Liver (tissue), 3 donors: ENCODE measurements around the gene UVSSA.
"Not testable (repeated sequence)": the region's sequence is repeated elsewhere in the genome, so short reads cannot be mapped to it uniquely, and the experiment has no call there.

ENCODE experiments used
- GABPA ChIP-seq, 2 donors: IDR thresholded peaks in 1 of 2; conservative IDR thresholded peaks in 1 of 2; 2 replicates each; pipeline ENCODE4 v1.6.1; 2016; ENCODE audit warnings: antibody characterized with exemption in 2 of 2, mild to moderate bottlenecking in 1 of 2, moderate library complexity in 1 of 2
- RAD21 ChIP-seq, 2 donors: IDR thresholded peaks; 2 replicates each; pipeline ENCODE4 v1.6.1; 2016; ENCODE audit warnings: antibody characterized with exemption in 2 of 2, mild to moderate bottlenecking in 2 of 2
- RXRA ChIP-seq, 2 donors: IDR thresholded peaks; 2 replicates each; pipeline ENCODE4 v1.6.1; 2017 to 2018; ENCODE audit warnings: antibody characterized with exemption in 2 of 2, mild to moderate bottlenecking in 1 of 2
- TAF1 ChIP-seq: conservative IDR thresholded peaks from 2 replicates; pipeline ENCODE4 v1.6.1; 2016; ENCODE audit warnings: antibody characterized with exemption, mild to moderate bottlenecking
- TF ChIP-seq, protein P1 (sequence below): fragments of 150-350 bp; IDR thresholded peaks from 2 replicates; pipeline ENCODE4 v1.5.1; 2017; ENCODE audit warnings: improper control_type of control experiment, low read depth, low read length; ENCODE audit not compliant: missing input control
- TF ChIP-seq, protein P2 (sequence below): IDR thresholded peaks from 2 replicates; pipeline ENCODE4 v1.6.1; 2016; ENCODE audit warnings: antibody characterized with exemption
- TF ChIP-seq, protein P3 (sequence below): IDR thresholded peaks from 2 replicates; pipeline ENCODE4 v1.6.1; 2016; ENCODE audit warnings: antibody characterized with exemption, mild to moderate bottlenecking
- TF ChIP-seq, protein P4 (sequence below): IDR thresholded peaks from 2 replicates; pipeline ENCODE4 v1.6.1; 2016; ENCODE audit warnings: antibody characterized with exemption
- donor health status: healthy.
- donor health status: healthy.

GRCh38 chr4:1372576-1372975, 25.6 kb downstream of the UVSSA start:
- TF ChIP-seq, protein P1, sequence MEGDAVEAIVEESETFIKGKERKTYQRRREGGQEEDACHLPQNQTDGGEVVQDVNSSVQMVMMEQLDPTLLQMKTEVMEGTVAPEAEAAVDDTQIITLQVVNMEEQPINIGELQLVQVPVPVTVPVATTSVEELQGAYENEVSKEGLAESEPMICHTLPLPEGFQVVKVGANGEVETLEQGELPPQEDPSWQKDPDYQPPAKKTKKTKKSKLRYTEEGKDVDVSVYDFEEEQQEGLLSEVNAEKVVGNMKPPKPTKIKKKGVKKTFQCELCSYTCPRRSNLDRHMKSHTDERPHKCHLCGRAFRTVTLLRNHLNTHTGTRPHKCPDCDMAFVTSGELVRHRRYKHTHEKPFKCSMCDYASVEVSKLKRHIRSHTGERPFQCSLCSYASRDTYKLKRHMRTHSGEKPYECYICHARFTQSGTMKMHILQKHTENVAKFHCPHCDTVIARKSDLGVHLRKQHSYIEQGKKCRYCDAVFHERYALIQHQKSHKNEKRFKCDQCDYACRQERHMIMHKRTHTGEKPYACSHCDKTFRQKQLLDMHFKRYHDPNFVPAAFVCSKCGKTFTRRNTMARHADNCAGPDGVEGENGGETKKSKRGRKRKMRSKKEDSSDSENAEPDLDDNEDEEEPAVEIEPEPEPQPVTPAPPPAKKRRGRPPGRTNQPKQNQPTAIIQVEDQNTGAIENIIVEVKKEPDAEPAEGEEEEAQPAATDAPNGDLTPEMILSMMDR: not testable (repeated sequence)
- TF ChIP-seq GABPA (IDR thresholded peaks at IDR 0.05 in 1 of 2, conservative IDR thresholded peaks at IDR 0.05 in 1 of 2); TAF1; RXRA (IDR thresholded peaks at IDR 0.05); RAD21 (IDR thresholded peaks at IDR 0.05): not testable (repeated sequence)
- TF ChIP-seq, protein P2, sequence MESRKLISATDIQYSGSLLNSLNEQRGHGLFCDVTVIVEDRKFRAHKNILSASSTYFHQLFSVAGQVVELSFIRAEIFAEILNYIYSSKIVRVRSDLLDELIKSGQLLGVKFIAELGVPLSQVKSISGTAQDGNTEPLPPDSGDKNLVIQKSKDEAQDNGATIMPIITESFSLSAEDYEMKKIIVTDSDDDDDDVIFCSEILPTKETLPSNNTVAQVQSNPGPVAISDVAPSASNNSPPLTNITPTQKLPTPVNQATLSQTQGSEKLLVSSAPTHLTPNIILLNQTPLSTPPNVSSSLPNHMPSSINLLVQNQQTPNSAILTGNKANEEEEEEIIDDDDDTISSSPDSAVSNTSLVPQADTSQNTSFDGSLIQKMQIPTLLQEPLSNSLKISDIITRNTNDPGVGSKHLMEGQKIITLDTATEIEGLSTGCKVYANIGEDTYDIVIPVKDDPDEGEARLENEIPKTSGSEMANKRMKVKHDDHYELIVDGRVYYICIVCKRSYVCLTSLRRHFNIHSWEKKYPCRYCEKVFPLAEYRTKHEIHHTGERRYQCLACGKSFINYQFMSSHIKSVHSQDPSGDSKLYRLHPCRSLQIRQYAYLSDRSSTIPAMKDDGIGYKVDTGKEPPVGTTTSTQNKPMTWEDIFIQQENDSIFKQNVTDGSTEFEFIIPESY: not testable (repeated sequence)
- TF ChIP-seq, protein P3, sequence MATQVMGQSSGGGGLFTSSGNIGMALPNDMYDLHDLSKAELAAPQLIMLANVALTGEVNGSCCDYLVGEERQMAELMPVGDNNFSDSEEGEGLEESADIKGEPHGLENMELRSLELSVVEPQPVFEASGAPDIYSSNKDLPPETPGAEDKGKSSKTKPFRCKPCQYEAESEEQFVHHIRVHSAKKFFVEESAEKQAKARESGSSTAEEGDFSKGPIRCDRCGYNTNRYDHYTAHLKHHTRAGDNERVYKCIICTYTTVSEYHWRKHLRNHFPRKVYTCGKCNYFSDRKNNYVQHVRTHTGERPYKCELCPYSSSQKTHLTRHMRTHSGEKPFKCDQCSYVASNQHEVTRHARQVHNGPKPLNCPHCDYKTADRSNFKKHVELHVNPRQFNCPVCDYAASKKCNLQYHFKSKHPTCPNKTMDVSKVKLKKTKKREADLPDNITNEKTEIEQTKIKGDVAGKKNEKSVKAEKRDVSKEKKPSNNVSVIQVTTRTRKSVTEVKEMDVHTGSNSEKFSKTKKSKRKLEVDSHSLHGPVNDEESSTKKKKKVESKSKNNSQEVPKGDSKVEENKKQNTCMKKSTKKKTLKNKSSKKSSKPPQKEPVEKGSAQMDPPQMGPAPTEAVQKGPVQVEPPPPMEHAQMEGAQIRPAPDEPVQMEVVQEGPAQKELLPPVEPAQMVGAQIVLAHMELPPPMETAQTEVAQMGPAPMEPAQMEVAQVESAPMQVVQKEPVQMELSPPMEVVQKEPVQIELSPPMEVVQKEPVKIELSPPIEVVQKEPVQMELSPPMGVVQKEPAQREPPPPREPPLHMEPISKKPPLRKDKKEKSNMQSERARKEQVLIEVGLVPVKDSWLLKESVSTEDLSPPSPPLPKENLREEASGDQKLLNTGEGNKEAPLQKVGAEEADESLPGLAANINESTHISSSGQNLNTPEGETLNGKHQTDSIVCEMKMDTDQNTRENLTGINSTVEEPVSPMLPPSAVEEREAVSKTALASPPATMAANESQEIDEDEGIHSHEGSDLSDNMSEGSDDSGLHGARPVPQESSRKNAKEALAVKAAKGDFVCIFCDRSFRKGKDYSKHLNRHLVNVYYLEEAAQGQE: not testable (repeated sequence)
- TF ChIP-seq, protein P4, sequence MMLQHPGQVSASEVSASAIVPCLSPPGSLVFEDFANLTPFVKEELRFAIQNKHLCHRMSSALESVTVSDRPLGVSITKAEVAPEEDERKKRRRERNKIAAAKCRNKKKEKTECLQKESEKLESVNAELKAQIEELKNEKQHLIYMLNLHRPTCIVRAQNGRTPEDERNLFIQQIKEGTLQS: not testable (repeated sequence)
